AG09319 (cell line): Measurements from ENCODE around the gene COQ8B.

Experiments used
- DNase-seq: peaks from one replicate; pipeline ENCODE4 v3.0.0-alpha.2; 2010; ENCODE audit warnings: low read depth; ENCODE audit errors: extremely low read depth
- CTCF ChIP-seq: IDR thresholded peaks from 2 replicates; pipeline ENCODE4 v1.5.1; 2011; ENCODE audit warnings: low read depth, mild to moderate bottlenecking, inconsistent platforms, low read length, moderate library complexity

The COQ8B gene

GRCh38 chr19:40673397-40673796 is 43.3 kb downstream of the COQ8B start:
- no peak for DNase-seq
- no peak for TF ChIP-seq CTCF

GRCh38 chr19:40672573-40673299 is 44.0 kb downstream of the COQ8B start:
- TF ChIP-seq CTCF: no peak
- no peak for DNase-seq

- DNase-seq: no peak
- no peak for TF ChIP-seq CTCF
Observed at GRCh38 chr19:40672038-40672437, 44.6 kb downstream of the COQ8B start.

GRCh38 chr19:40671404-40671803 is 45.3 kb downstream of the COQ8B start:
- DNase-seq: no peak
- TF ChIP-seq CTCF: no peak

- DNase-seq: no peak
- no peak for TF ChIP-seq CTCF
Observed at GRCh38 chr19:40668991-40669614, 47.6 kb downstream of the COQ8B start.

GRCh38 chr19:40667602-40668001 is 49.1 kb downstream of the COQ8B start:
- no peak for TF ChIP-seq CTCF
- no peak for DNase-seq

GRCh38 chr19:40666803-40667438 is 49.8 kb downstream of the COQ8B start:
- no peak for DNase-seq
- no peak for TF ChIP-seq CTCF
